Fibroblast of lung (primary cell): ENCODE results near the gene DTWD2. TPM values are rescaled to one million over a fixed set of nuclear protein-coding genes. Genes with fewer than 3 reads are reported as not detected.

Source experiments
- DNase-seq, 2 donors: peaks; one replicate each; pipeline versions ENCODE4 v3.0.0 to v3.0.0-alpha.2; 2010; ENCODE audit warnings: low read depth in 2 of 2
- H2AFZ ChIP-seq: 2 replicates; pipeline ENCODE4 v1.5.1; 2012; ENCODE audit warnings: low read length, control low read depth, inconsistent platforms
- H3K27ac ChIP-seq: 2 replicates; pipeline ENCODE4 v1.5.1; 2011; ENCODE audit warnings: low read length, control low read depth; ENCODE audit not compliant: insufficient read depth
- H3K27me3 ChIP-seq: 2 replicates; pipeline ENCODE4 v1.5.1; 2011; ENCODE audit warnings: mild to moderate bottlenecking, low read length; ENCODE audit not compliant: control insufficient read depth, insufficient read depth
- H3K36me3 ChIP-seq: 2 replicates; pipeline ENCODE4 v1.5.1; 2011; ENCODE audit warnings: low read length; ENCODE audit not compliant: control insufficient read depth, insufficient read depth
- H3K4me1 ChIP-seq: 2 replicates; pipeline ENCODE4 v1.5.1; 2011; ENCODE audit warnings: low read length; ENCODE audit not compliant: control insufficient read depth, insufficient read depth; ENCODE audit errors: extremely low read depth
- H3K4me2 ChIP-seq: 2 replicates; pipeline ENCODE4 v1.5.1; 2011; ENCODE audit warnings: low read length, control low read depth; ENCODE audit not compliant: insufficient read depth; ENCODE audit errors: extremely low read depth
- H3K4me3 ChIP-seq, 4 experiments: fragments of 200-600 bp in 1 of 4; sonication (generic) in 1 of 4; replicated peaks in 1 of 4; 2 replicates each; pipeline ENCODE4 v1.5.1; 2011 to 2016; ENCODE audit warnings: low read length in 4 of 4, low read depth in 3 of 4, mild to moderate bottlenecking in 3 of 4, control low read depth in 2 of 4, inconsistent platforms in 1 of 4, mixed read lengths in 1 of 4; ENCODE audit not compliant: insufficient read depth in 1 of 4; ENCODE audit errors: control extremely low read depth in 1 of 4
- H3K79me2 ChIP-seq: 2 replicates; pipeline ENCODE4 v1.5.1; 2012; ENCODE audit warnings: mild to moderate bottlenecking, low read length, inconsistent platforms; ENCODE audit not compliant: control insufficient read depth, insufficient read depth
- H3K9ac ChIP-seq: 2 replicates; pipeline ENCODE4 v1.5.1; 2011; ENCODE audit warnings: mild to moderate bottlenecking, low read length, control low read depth; ENCODE audit not compliant: insufficient read depth
- H3K9me3 ChIP-seq: 2 replicates; pipeline ENCODE4 v1.5.1; 2012; ENCODE audit warnings: low read depth, low read length; ENCODE audit not compliant: control insufficient read depth, insufficient read depth
- H4K20me1 ChIP-seq: 2 replicates; pipeline ENCODE4 v1.5.1; 2011; ENCODE audit warnings: low read length; ENCODE audit not compliant: control insufficient read depth, insufficient read depth; ENCODE audit errors: extremely low read depth
- CTCF ChIP-seq, 2 donors: IDR thresholded peaks in 1 of 2; conservative IDR thresholded peaks in 1 of 2; 1 replicate in 1 of 2; 2 replicates in 1 of 2; pipeline ENCODE4 v1.5.1; 2011 to 2012; ENCODE audit warnings: low read length in 2 of 2, control low read depth in 1 of 2, inconsistent platforms in 1 of 2, low read depth in 1 of 2, mild to moderate bottlenecking in 1 of 2
- EZH2 ChIP-seq: IDR thresholded peaks from 2 replicates; pipeline ENCODE4 v1.5.1; 2012; ENCODE audit warnings: low read length, control low read depth, mild to moderate bottlenecking; ENCODE audit errors: missing control alignments
- polyA plus RNA-seq, 2 donors: library from polyadenylated mRNA; depleted of rRNA in 1 of 2; stranded (reverse) in 1 of 2; unstranded in 1 of 2; fragments of >200 nt; gene quantifications; 2 replicates each; pipeline ENCODE4 v1.2.1, GENCODE V29; 2011 to 2012; ENCODE audit warnings: missing spikeins in 1 of 2
- total RNA-seq: library from RNA; depleted of rRNA; stranded (reverse); fragments of >200 nt; gene quantifications from 2 replicates; pipeline ENCODE4 v1.2.1, GENCODE V29; 2014

The DTWD2 gene
- total and polyA plus RNA-seq, 2 donors (not counting 1 experiment from before 2014, with no cell fraction given) = 2.8 to 4.8 TPM

DNA sequence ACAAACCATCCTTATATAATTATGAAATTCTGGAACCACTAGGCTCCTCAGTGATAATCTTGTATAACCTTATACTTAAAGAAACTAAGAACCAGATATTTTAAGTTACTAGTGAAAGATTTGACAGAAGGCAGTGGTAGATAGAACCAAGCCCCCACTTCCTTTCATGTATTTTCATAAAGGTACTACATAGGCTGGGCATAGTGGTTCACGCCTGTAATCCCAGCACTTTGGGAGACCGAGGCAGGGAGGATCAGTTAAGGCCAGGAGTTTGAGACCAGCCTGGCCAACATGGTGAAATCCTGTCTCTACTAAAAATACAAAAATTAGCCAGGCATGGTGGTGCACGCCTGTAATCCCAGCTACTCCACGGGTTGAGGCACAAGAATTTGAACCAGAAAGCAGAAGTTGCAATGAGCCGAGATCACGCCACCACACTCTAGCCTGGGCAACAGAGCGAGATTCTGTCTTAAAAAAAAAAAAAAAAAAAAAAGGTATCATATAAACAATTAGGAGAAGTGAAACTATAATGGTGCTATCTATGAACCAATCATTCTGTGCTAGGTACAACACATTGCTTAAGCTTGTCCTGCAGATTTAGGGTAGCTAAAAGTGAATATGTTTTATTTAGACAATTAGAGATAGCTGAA, 27.9 kb upstream of the DTWD2 start:
- Histone ChIP-seq H3K79me2 (no peaks in the 10 kb centered on the region), H3K9ac (no peak overlapping the region), H3K27me3 (no peaks in the 10 kb centered on the region), H3K4me3 (no peak overlapping the region), H3K4me2 (no peak overlapping the region), H3K36me3 (no peaks in the 10 kb centered on the region), H3K27ac (no peak overlapping the region), H3K9me3 (no peaks in the 10 kb centered on the region), H3K4me1 (no peaks in the 10 kb centered on the region), H2AFZ (no peak overlapping the region), H4K20me1 (no peaks in the 10 kb centered on the region)
- DNase-seq = no peak
- no peak for TF ChIP-seq CTCF (conservative IDR thresholded peaks at IDR 0.05 in 1 of 2, IDR thresholded peaks at IDR 0.05 in 1 of 2; ENCODE audit: low read depth in 1 of 2, low read length in 2 of 2)
- no peak for TF ChIP-seq EZH2

- TF ChIP-seq EZH2 (no peak), CTCF (conservative IDR thresholded peaks at IDR 0.05 in 1 of 2, IDR thresholded peaks at IDR 0.05 in 1 of 2; ENCODE audit: low read depth in 1 of 2, low read length in 2 of 2) (no peak)
- H3K4me1 ChIP-seq = no peaks in the 10 kb centered on the region
Observed at GRCh38 chr5:119011186-119011585, 22.8 kb upstream of the DTWD2 start.

DNA sequence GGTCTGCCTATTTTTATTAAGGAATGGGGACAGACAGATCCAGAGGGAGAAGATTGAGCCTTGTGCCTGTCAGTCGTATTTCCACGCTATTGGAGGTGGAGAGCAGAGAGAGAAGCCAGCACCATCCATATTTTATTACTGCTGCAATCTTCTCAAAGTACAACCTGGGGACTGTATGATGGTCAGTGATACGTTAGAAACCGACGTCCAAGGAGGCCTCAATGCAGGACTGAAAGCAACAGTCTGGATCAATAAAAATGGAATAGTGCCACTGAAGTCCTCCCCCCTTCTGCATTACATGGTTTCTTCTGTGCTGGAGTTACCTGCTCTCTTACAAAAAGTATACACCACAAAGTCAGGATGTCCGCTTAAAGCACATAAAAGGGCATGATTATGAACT, 21.9 kb upstream of the DTWD2 start:
- Histone ChIP-seq H3K4me2 (no peak overlapping the region), H3K27me3 (no peaks in the 10 kb centered on the region), H3K9me3 (no peaks in the 10 kb centered on the region), H3K79me2 (no peaks in the 10 kb centered on the region), H3K4me1 (no peaks in the 10 kb centered on the region), H3K4me3 (no peak overlapping the region), H3K36me3 (no peaks in the 10 kb centered on the region), H4K20me1 (no peaks in the 10 kb centered on the region), H3K27ac (no peak overlapping the region), H3K9ac (no peak overlapping the region), H2AFZ (no peak overlapping the region)
- TF ChIP-seq EZH2 (no peak), CTCF (conservative IDR thresholded peaks at IDR 0.05 in 1 of 2, IDR thresholded peaks at IDR 0.05 in 1 of 2; ENCODE audit: low read depth in 1 of 2, low read length in 2 of 2) (no peak)
- no peak for DNase-seq

More at GRCh38 chr5:119011186-119011585, 22.8 kb upstream of the DTWD2 start:
- Histone ChIP-seq H3K9me3 (no peaks in the 10 kb centered on the region), H3K4me3 (no peak overlapping the region), H2AFZ (no peak overlapping the region), H3K4me2 (no peak overlapping the region), H3K36me3 (no peaks in the 10 kb centered on the region), H4K20me1 (no peaks in the 10 kb centered on the region), H3K79me2 (no peaks in the 10 kb centered on the region), H3K9ac (no peak overlapping the region), H3K27me3 (no peaks in the 10 kb centered on the region), H3K27ac (no peak overlapping the region)
- no peak for DNase-seq
